Measurements from ENCODE around the gene CCNJL.

CCNJL gene

GRCh38 chr5:160211352-160211751 is 101.0 kb downstream of the CCNJL start:
- no peak for DNase-seq

- no peak for DNase-seq
These were observed 101.8 kb downstream of the CCNJL start for GRCh38 chr5:160210606-160211005.

DNA sequence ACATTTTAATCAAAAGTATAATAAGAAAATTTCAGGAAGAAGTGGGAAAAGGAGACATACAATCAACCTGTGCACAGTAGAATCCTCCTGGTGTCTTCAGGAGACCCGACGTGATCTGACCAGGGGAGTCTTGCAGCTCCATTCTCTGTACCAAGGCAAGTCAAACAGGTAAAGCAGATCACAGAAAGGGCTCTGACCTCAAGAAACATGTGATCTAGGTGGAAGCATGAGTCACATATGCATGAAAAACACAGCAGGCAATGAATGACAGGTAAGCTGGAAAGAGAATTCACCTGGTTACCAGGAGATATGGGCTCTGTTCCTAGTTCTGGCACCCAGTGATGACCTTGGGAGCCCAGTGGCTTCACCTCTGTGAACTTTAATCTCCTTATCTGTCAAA is 102.4 kb downstream of the CCNJL start:
- no peak for DNase-seq

- no peak for DNase-seq
These were observed 105.3 kb downstream of the CCNJL start for GRCh38 chr5:160207061-160207460.

Data from CD4-positive, alpha-beta T cell treated with Interleukin-21 for 1 hour (primary cell).